Brain microvascular endothelial cell (primary cell): ENCODE results near the gene VTA1.
A peak's percentile ranks its signal among the peaks of the same experiment; 100 is the strongest.
"Not testable (repeated sequence)": the region's sequence is repeated elsewhere in the genome, so short reads cannot be mapped to it uniquely, and the experiment has no call there.

Source experiments
- DNase-seq: peaks from one replicate; pipeline ENCODE4 v3.0.0-alpha.2; 2020
- H3K27ac ChIP-seq: fragments of 250-450 bp; sonication (Bioruptor Pico); 2 replicates; pipeline ENCODE4 v1.5.1; 2020; ENCODE audit warnings: mild to moderate bottlenecking, moderate library complexity
- H3K27me3 ChIP-seq: fragments of 250-450 bp; sonication (Bioruptor Pico); replicated peaks from 2 replicates; pipeline ENCODE4 v1.5.1; 2020; ENCODE audit warnings: mild to moderate bottlenecking
- H3K36me3 ChIP-seq: fragments of 250-450 bp; sonication (Bioruptor Pico); replicated peaks from 2 replicates; pipeline ENCODE4 v1.5.1; 2020; ENCODE audit warnings: mild to moderate bottlenecking
- H3K4me3 ChIP-seq: 2 replicates; pipeline ENCODE4 v1.5.1; 2011; ENCODE audit warnings: low read depth, mild to moderate bottlenecking, control low read depth, low read length, moderate library complexity
- in situ Hi-C: cut with HindIII; loops from 2 replicates; pipeline ENCODE4 v1.10.0; 2017; ENCODE audit warnings: low sequenced_read_pairs, low pct_ligation_motif_present
- TF ChIP-seq, protein P1 (sequence below): IDR thresholded peaks from 2 replicates; pipeline ENCODE4 v1.5.1; 2011; ENCODE audit warnings: low read depth, mild to moderate bottlenecking, moderate library complexity, low read length, control low read depth, inconsistent platforms; ENCODE audit errors: missing control alignments

VTA1 gene

DNA sequence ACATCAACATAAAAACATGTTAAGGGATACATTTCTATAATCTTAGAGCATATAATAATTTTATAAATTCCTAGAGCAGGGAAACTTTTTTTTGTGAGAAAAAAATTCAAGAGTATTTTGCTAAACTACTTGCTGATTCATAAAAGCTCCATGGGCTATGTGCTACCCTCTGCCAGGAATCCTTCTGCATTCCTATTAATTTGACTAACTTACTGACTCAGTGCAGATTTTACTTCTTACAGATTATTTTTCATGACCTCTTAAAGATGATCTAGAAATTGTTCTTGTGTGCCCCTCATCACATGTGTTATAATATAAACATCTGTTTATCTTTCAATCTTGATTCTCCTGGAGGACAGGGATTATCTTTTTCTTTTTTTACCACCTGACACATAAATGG, 5.7 kb downstream of the VTA1 start:
- peak; percentile 32 for DNase-seq
- Histone ChIP-seq H3K27me3 (no peaks in the 10 kb centered on the region), H3K36me3 (no peaks in the 10 kb centered on the region), H3K4me3 (no peak overlapping the region), H3K27ac (peak overlapping the region; percentile 20)
- in situ Hi-C loops, result no loop called here
- TF ChIP-seq, protein P1, sequence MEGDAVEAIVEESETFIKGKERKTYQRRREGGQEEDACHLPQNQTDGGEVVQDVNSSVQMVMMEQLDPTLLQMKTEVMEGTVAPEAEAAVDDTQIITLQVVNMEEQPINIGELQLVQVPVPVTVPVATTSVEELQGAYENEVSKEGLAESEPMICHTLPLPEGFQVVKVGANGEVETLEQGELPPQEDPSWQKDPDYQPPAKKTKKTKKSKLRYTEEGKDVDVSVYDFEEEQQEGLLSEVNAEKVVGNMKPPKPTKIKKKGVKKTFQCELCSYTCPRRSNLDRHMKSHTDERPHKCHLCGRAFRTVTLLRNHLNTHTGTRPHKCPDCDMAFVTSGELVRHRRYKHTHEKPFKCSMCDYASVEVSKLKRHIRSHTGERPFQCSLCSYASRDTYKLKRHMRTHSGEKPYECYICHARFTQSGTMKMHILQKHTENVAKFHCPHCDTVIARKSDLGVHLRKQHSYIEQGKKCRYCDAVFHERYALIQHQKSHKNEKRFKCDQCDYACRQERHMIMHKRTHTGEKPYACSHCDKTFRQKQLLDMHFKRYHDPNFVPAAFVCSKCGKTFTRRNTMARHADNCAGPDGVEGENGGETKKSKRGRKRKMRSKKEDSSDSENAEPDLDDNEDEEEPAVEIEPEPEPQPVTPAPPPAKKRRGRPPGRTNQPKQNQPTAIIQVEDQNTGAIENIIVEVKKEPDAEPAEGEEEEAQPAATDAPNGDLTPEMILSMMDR, result no peak

DNA sequence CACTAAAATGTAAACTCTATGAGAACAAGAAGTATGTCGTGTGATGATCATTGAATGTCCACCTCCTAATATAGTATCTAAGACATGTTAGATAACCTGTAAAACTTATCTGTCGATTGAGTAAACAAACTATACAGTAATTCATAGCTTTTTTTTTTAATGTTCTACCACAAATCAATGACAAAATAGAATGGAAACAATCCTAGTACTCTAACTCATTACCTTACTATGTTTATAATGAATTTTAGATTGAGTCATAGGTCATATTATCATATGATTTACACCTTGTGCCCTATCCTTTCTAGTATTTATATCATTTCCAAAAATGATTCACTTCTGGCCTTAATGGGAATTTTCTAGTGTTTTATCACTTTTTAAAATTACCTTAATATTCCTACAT, 6.1 kb downstream of the VTA1 start:
- TF ChIP-seq, protein P1, result no peak
- DNase-seq, result no peak

DNA sequence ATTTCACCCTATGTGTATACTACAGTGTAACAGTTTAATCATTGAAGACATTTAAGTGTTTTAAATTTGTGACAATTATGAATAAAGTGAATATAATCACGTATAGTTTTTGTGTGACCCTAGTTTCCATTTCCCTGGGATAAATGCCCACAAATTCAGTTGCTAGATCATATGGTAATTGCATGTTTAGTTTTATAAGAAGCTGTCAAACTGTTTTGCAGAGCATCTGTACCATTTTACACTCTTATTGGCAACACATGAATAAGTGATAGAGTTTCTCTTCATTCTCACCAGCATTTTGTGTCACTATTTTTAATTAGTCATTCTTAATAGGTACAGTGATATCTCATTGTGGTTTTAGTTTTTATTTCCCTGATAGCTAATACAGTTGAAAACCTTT, 7.3 kb downstream of the VTA1 start:
- DNase-seq, result no peak
- no peak overlapping the region for H3K4me3 ChIP-seq
- TF ChIP-seq, protein P1, result no peak
- H3K36me3 ChIP-seq, result no peaks in the 10 kb centered on the region
- in situ Hi-C loops, result no loop called here
- H3K27ac ChIP-seq, result no peak overlapping the region
- H3K27me3 ChIP-seq, result no peaks in the 10 kb centered on the region

More for the DNA sequence above, 6.1 kb downstream of the VTA1 start:
- Histone ChIP-seq H3K27me3 (no peaks in the 10 kb centered on the region), H3K36me3 (no peaks in the 10 kb centered on the region), H3K4me3 (no peak overlapping the region), H3K27ac (peak overlapping the region; percentile 20)
- in situ Hi-C loops, result no loop called here

DNA sequence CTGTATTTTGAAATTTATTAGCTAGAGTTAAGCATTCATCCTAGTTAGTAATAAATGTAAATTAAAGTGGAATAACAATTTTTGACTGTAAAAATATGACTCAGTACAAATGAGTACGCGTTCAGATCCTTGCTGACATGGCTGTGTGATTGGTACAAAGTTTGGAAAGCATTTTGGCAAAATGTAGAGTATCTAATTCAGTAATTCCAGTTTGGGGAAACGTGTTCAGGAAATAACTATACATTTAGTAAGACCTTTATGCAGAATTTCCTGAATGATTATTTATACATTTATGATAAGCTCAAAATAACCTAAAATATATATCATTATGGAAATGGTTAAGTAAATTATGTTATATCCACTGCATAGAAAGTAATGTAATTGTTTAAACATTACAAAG, 8.0 kb downstream of the VTA1 start:
- Histone ChIP-seq H3K27me3 (no peaks in the 10 kb centered on the region), H3K27ac (no peak overlapping the region), H3K36me3 (no peaks in the 10 kb centered on the region), H3K4me3 (no peak overlapping the region)
- TF ChIP-seq, protein P1, result no peak
- DNase-seq, result no peak
- in situ Hi-C loops, result no loop called here

DNA sequence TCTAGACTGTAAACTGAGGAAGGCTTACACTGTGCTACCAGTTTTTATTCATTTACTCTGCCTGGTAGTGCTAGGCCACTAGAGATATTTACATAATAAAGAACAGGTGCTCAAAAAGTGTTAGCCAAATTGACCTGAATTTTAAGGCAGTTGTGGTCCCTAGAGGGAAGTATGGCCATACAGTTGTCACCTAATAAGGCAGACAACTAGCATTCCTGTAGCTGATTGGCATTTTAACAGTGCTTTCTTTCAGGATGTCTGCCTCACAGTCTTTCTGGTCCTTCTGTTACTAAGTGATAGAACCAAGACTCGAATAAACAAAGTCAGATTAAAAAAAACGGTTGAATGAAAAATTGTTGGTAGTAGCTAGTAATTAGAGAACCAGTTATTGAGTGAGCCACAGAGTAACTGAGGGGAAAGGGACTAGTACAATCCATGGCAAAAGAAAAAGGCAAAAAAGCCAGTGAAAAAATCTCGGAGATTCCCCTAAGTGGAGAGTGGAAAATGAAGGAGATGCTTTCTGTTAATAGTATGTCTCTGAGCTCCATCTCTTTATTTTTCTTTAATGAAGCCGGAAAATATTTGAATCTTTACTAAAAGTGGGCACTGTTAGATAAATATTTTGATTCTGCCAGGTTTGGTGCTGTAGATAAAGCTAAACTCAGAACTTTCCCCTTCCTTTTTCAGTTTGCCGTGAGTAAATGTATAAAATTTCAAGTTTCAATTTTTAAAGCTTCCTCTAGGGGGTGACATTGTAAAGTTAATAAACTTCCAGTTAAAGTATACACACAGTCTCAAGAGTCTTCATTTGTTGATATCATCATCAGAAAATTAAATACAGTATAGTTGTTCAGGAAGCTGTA, 9.1 kb downstream of the VTA1 start:
- no peaks in the 10 kb centered on the region for H3K36me3 ChIP-seq
- in situ Hi-C loops, result no loop called here
- no peak for DNase-seq
- H3K27me3 ChIP-seq, result no peaks in the 10 kb centered on the region
- peak overlapping the region; percentile 32 for H3K27ac ChIP-seq
- no peak overlapping the region for H3K4me3 ChIP-seq
- TF ChIP-seq, protein P1, result no peak

DNA sequence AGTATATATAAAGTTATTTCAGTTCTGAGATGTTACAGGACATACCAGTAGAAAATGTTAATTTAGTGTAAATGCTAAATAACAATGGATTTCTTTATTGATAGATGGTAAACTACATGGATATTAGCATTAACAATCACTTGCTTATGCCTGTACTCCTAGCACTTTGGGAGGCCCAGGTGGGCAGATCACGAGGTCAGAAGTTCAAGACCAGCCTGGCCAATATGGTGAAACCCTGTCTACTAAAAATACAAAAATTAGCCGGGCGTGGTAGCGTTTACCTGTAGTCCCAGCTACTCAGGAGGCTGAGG, 9.7 kb downstream of the VTA1 start:
- H3K27ac ChIP-seq, in situ Hi-C loops, H3K27me3 ChIP-seq, DNase-seq, H3K4me3 ChIP-seq, H3K36me3 ChIP-seq: not testable (repeated sequence)
